Esophagus squamous epithelium (tissue), 4 donors: Measurements from ENCODE around the gene PRCC.

ENCODE experiments used
- POLR2A ChIP-seq, 4 donors: fragments of 450-650 bp; IDR thresholded peaks; one replicate each; pipeline ENCODE4 v1.6.1; 2017; ENCODE audit warnings: antibody characterized with exemption in 4 of 4, mild to moderate bottlenecking in 4 of 4, moderate library complexity in 3 of 4
- TF ChIP-seq, protein P1 (sequence below), 6 experiments: fragments of 450-650 bp in 4 of 6; fragments of 200-600 bp in 2 of 6; sonication (generic) in 2 of 6; IDR thresholded peaks; one replicate each; pipeline ENCODE4 v1.5.1; 2016 to 2019; ENCODE audit warnings: antibody characterized with exemption in 6 of 6, mild to moderate bottlenecking in 4 of 6, moderate library complexity in 4 of 6

DNA sequence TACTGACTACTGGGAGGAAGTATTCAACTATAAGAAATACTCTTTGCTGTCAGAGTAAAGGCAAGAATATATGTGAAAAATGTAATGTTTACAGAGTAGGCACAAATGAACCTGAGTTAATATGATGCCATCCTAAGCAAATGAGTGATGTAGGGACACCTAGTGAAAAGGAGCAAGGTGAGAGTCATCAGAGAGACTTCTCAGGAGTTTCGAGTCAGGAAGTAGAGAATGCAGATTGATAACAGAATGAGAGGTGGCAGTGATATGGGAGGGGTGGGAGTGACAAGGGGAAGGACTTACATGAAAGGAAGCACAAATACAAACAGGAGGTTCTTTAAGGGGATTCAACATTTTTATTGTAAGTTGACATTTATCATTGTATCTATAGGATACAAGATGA, 10.2 kb downstream of the PRCC start:
- TF ChIP-seq, protein P1, sequence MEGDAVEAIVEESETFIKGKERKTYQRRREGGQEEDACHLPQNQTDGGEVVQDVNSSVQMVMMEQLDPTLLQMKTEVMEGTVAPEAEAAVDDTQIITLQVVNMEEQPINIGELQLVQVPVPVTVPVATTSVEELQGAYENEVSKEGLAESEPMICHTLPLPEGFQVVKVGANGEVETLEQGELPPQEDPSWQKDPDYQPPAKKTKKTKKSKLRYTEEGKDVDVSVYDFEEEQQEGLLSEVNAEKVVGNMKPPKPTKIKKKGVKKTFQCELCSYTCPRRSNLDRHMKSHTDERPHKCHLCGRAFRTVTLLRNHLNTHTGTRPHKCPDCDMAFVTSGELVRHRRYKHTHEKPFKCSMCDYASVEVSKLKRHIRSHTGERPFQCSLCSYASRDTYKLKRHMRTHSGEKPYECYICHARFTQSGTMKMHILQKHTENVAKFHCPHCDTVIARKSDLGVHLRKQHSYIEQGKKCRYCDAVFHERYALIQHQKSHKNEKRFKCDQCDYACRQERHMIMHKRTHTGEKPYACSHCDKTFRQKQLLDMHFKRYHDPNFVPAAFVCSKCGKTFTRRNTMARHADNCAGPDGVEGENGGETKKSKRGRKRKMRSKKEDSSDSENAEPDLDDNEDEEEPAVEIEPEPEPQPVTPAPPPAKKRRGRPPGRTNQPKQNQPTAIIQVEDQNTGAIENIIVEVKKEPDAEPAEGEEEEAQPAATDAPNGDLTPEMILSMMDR (IDR thresholded peaks at IDR 0.05) = no peak
- TF ChIP-seq POLR2A (IDR thresholded peaks at IDR 0.05) = no peak
